Nephron progenitor cell (in vitro differentiated cells): Measurements from ENCODE around the gene MRPS6.

Source experiments
- DNase-seq: peaks from one replicate; pipeline ENCODE4 v3.0.0; 2021
- H3K27ac Mint-ChIP-seq: 2 replicates; pipeline ENCODE4 v1.8.0; 2021; ENCODE audit warnings: mild to moderate bottlenecking, moderate library complexity, mixed read lengths
- H3K27me3 Mint-ChIP-seq: 2 replicates; pipeline ENCODE4 v1.8.0; 2021; ENCODE audit warnings: mild to moderate bottlenecking, low read depth, mixed read lengths; ENCODE audit not compliant: poor library complexity
- H3K36me3 Mint-ChIP-seq: 2 replicates; pipeline ENCODE4 v1.8.0; 2021; ENCODE audit warnings: low read depth, mixed read lengths
- H3K4me1 Mint-ChIP-seq: 2 replicates; pipeline ENCODE4 v1.8.0; 2021; ENCODE audit warnings: mixed read lengths
- H3K4me3 Mint-ChIP-seq: 2 replicates; pipeline ENCODE4 v1.8.0; 2021; ENCODE audit warnings: mild to moderate bottlenecking, moderate library complexity, mixed read lengths
- H3K9me3 Mint-ChIP-seq: 2 replicates; pipeline ENCODE4 v1.8.0; 2021; ENCODE audit warnings: mild to moderate bottlenecking, moderate library complexity, mixed read lengths
- TF ChIP-seq, protein P1 (sequence below): fragments of 200-600 bp; sonication (generic); IDR thresholded peaks from 2 replicates; pipeline ENCODE4 v1.5.0; 2021; ENCODE audit warnings: antibody characterized with exemption

Gene MRPS6

DNA sequence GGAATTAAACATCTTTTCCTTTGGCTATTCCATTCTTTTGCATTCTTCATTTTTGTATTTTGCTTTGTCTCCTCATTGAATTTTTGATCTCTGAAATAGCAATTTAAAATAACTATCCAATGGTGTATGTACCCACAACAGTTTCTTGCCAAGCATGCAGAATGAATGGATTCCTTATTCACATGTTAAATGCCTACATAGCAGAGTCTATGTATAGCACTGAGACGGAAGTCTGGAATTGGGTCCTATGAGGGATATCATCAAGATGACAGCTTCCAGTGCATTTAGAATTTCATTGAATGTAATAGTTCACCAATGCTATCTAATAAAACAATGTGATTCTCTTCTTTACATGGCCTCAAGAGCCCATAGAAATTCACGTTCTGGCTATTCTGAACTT, 97.5 kb downstream of the MRPS6 start:
- Mint-ChIP-seq H3K9me3 (peaks cover 95% of the 10 kb centered on the region), H3K27ac (no peak overlapping the region), H3K4me1 (no peaks in the 10 kb centered on the region), H3K27me3 (peaks cover 4% of the 10 kb centered on the region), H3K4me3 (no peak overlapping the region), H3K36me3 (peaks cover 91% of the 10 kb centered on the region)
- no peak for DNase-seq
- TF ChIP-seq, protein P1, sequence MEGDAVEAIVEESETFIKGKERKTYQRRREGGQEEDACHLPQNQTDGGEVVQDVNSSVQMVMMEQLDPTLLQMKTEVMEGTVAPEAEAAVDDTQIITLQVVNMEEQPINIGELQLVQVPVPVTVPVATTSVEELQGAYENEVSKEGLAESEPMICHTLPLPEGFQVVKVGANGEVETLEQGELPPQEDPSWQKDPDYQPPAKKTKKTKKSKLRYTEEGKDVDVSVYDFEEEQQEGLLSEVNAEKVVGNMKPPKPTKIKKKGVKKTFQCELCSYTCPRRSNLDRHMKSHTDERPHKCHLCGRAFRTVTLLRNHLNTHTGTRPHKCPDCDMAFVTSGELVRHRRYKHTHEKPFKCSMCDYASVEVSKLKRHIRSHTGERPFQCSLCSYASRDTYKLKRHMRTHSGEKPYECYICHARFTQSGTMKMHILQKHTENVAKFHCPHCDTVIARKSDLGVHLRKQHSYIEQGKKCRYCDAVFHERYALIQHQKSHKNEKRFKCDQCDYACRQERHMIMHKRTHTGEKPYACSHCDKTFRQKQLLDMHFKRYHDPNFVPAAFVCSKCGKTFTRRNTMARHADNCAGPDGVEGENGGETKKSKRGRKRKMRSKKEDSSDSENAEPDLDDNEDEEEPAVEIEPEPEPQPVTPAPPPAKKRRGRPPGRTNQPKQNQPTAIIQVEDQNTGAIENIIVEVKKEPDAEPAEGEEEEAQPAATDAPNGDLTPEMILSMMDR, result no peak

DNA sequence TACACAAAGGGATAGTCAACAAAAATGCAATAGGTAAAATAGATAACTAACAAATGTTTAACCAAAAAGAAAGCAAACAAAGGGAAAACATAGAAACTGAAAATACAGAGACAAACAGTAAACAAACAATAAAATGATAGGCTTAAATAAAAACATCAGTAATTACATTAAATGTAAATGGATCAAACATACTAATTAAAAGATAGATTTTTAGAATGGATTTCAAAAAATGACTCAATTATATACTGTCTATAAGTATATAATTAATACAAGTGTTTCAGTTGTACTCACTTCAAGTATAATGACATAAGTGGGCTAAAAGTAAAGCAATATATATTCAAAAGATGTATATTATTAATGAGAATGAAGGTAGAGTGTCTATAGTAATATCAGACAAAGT, 101.1 kb downstream of the MRPS6 start:
- Mint-ChIP-seq H3K9me3 (peaks cover 76% of the 10 kb centered on the region), H3K27ac (no peak overlapping the region), H3K4me1 (peaks cover 13% of the 10 kb centered on the region), H3K36me3 (peaks cover 70% of the 10 kb centered on the region), H3K4me3 (no peak overlapping the region), H3K27me3 (no peaks in the 10 kb centered on the region)
- DNase-seq, result no peak
- TF ChIP-seq, protein P1, result no peak

DNA sequence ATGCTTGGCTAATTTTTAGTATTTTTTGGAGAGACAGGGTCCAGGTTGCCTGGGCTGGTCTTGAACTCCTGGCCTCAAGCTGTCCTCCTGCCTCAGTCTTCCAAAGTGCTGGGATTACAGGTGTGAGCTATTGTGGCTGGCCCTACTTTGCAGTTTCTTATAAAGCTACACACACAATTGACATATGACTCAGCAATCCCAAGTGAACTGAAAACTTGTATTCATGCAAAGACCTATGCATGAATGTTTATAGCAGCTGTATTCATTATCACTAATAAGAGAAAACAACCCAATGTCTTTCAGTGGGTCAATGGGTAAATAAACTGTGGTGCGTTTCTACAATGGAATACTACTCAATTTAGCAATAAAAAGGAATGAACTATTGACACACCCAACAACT, 103.1 kb downstream of the MRPS6 start:
- no peak overlapping the region for H3K27ac Mint-ChIP-seq
- H3K36me3 Mint-ChIP-seq, result peaks cover 53% of the 10 kb centered on the region
- H3K27me3 Mint-ChIP-seq, result no peaks in the 10 kb centered on the region
- H3K4me1 Mint-ChIP-seq, result peaks cover 33% of the 10 kb centered on the region
- no peak overlapping the region for H3K4me3 Mint-ChIP-seq
- TF ChIP-seq, protein P1, result no peak
- H3K9me3 Mint-ChIP-seq, result peaks cover 57% of the 10 kb centered on the region
- DNase-seq, result no peak

DNA sequence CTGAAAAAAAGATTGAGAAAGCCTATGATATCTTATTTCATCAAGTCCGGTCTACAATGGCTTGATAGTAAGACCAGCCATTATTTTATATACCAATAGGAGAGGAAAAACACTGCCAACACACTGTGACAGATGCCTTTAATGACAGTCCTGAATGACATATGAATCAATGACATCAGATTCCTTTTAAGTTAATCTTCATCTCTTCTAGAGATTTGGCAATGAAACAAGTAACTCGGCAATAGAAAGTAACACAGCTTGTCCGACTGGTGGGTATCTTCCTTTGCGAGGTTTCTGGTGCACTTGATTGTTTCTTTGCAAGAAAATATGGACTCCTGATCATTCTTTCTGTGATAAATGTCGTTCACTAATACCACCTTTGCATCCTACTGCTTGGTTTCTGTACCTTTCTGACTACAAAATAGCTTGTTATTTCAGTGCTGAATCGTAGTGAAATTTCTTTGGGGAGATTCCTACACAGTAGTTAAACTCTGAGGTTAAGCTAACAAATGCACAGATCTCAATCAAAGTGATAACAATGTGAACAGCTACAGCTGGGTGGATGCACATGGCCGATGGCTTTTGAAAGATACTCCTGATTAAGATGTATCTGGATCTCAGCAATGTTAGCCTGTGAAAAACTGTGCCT, 104.7 kb downstream of the MRPS6 start:
- no peaks in the 10 kb centered on the region for H3K27me3 Mint-ChIP-seq
- H3K4me1 Mint-ChIP-seq, result peaks cover 41% of the 10 kb centered on the region
- no peak overlapping the region for H3K27ac Mint-ChIP-seq
- TF ChIP-seq, protein P1, result no peak
- H3K36me3 Mint-ChIP-seq, result peaks cover 45% of the 10 kb centered on the region
- no peak overlapping the region for H3K4me3 Mint-ChIP-seq
- H3K9me3 Mint-ChIP-seq, result peaks cover 41% of the 10 kb centered on the region
- DNase-seq, result no peak

DNA sequence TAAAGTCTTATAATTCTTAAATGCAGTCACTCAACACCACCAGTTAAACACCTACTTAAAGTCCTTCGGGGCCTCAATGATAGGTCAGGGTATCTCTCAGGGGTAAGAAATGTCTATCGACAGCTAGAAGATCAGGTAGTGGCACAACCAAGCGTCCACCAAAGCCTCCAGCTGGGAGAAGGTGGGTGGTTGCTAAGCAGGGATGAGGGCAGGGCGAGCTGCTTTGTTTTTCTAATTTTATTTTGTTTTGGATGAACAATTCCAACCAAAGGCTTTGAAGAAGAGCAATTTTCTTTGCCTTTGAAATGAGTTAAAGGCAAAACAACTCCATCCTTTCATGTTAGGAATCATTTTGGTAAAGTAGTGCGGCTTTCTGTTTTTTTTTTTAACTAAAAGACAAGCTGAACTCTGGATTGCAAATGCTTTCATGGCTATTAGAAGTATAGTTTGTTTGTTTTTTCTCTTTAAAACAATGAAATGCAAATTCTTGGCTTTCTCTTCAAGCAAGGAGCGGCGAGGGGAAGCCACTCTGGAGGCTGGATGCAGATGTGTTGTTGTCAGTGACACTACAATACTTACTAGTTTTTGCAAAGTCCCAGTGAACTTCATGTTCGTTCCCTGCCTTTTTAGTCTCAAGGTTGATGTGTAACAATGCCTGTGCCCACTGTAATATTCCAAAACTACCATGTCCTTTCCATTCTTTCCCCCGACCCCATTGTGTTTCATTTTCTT, 106.0 kb downstream of the MRPS6 start:
- TF ChIP-seq, protein P1, result no peak
- DNase-seq, result no peak
- H3K36me3 Mint-ChIP-seq, result peaks cover 31% of the 10 kb centered on the region
- no peak overlapping the region for H3K27ac Mint-ChIP-seq
- peaks cover 27% of the 10 kb centered on the region for H3K9me3 Mint-ChIP-seq
- no peaks in the 10 kb centered on the region for H3K27me3 Mint-ChIP-seq
- peak overlapping the region; percentile 16 for H3K4me3 Mint-ChIP-seq
- H3K4me1 Mint-ChIP-seq, result peaks cover 41% of the 10 kb centered on the region

DNA sequence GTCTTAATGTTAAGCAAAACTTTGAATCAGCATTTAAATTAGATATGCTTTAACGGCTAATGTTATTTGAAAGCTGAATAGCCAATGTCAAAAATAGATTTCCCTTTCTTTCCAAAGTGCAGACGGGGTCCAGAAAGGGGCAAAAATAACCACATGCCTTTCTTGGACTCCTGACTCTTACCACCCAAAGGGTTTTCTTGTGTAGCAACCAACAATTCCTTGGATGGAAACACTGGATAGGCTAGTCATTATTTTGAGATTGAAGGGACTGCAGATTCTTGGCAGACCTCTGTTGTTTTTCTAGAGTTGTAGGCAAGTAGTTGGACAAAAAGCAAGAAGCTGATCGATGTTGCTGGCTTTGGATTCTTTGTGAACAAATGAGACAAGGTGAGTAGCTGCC, 107.0 kb downstream of the MRPS6 start:
- peaks cover 41% of the 10 kb centered on the region for H3K4me1 Mint-ChIP-seq
- H3K9me3 Mint-ChIP-seq, result peaks cover 19% of the 10 kb centered on the region
- no peak overlapping the region for H3K4me3 Mint-ChIP-seq
- TF ChIP-seq, protein P1, result no peak
- no peak for DNase-seq
- H3K27ac Mint-ChIP-seq, result no peak overlapping the region
- peaks cover 24% of the 10 kb centered on the region for H3K36me3 Mint-ChIP-seq
- H3K27me3 Mint-ChIP-seq, result no peaks in the 10 kb centered on the region
